ENCODE results near the gene LDB2.

DNA sequence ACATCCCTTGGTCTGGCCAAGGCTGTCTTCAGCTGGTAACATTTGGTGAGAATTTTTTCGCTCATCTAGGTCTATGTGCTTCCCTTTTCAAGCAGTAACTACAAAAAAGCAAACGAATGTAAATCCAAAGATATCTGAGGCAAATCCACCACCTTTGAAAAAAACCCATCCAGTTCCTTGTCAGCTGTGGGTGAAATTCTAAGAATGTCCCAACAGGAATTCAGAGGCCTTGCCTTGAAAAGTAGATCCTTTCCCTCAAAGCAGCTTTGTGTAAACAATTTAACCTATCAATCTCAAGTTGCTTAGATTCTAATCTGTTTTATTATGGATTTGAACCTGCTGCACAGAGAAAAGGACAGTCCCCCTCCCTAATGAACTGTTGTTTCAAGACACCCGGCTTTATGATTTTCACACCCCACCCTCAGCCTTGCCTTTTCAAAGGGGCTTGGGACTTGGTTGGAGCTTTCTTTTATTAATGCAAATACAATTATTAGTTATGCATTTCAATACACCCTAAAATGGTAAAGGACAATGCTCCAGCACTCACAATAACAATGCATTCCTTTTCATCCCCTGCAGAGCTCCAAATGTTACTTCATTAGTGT, 166.6 kb downstream of the LDB2 start:
- TF ChIP-seq CTCF (conservative IDR thresholded peaks at IDR 0.05; ENCODE audit: low read length) = no peak
- no peak for TF ChIP-seq EZH2phosphoT487 (IDR thresholded peaks at IDR 0.05; ENCODE audit: borderline replicate concordance)

All from Loucy (cell line).